H1 (cell line): ENCODE results near the gene IL2. TPM values are rescaled to one million over a fixed set of nuclear protein-coding genes. Genes with fewer than 3 reads are reported as not detected.

ENCODE experiments used
- ATF2 ChIP-seq: IDR thresholded peaks from 2 replicates; pipeline ENCODE4 v1.6.1; 2012; ENCODE audit warnings: low read length, inconsistent platforms
- CHD7 ChIP-seq: fragments of 300-600 bp; sonication (generic); IDR thresholded peaks from 2 replicates; pipeline ENCODE4 v1.7.1; 2012; ENCODE audit warnings: low read length, moderate library complexity, mild to moderate bottlenecking, inconsistent platforms; ENCODE audit not compliant: insufficient replicate concordance
- CREB1 ChIP-seq: IDR thresholded peaks from 2 replicates; pipeline ENCODE4 v1.6.1; 2012; ENCODE audit warnings: inconsistent platforms
- EZH2 ChIP-seq: fragments of 200-600 bp; sonication (generic); IDR thresholded peaks from 2 replicates; pipeline ENCODE4 v1.7.1; 2012; ENCODE audit warnings: low read depth, mild to moderate bottlenecking, moderate library complexity, low read length, inconsistent platforms; ENCODE audit not compliant: severe bottlenecking
- GTF2F1 ChIP-seq: IDR thresholded peaks from 2 replicates; pipeline ENCODE4 v1.6.1; 2012; ENCODE audit warnings: low read depth, low read length, improper control_type of control experiment, borderline replicate concordance
- PHF8 ChIP-seq: fragments of 200-600 bp; sonication (generic); conservative IDR thresholded peaks from 2 replicates; pipeline ENCODE4 v1.7.1; 2012; ENCODE audit warnings: low read depth, mild to moderate bottlenecking, inconsistent platforms, low read length, moderate library complexity
- RFX5 ChIP-seq: IDR thresholded peaks from 2 replicates; pipeline ENCODE4 v1.6.1; 2011; ENCODE audit warnings: low read depth, low read length, improper control_type of control experiment, borderline replicate concordance
- RNF2 ChIP-seq: fragments of 200-900, 300-1000 bp; sonication (generic); IDR thresholded peaks from 2 replicates; pipeline ENCODE4 v1.7.1; 2016; ENCODE audit warnings: borderline replicate concordance, low read depth, mild to moderate bottlenecking, antibody characterized with exemption, low read length; ENCODE audit not compliant: poor library complexity, severe bottlenecking; ENCODE audit errors: missing control alignments
- TBP ChIP-seq: IDR thresholded peaks from 2 replicates; pipeline ENCODE4 v1.6.1; 2011; ENCODE audit warnings: low read depth, low read length, improper control_type of control experiment
- YY1 ChIP-seq: IDR thresholded peaks from 2 replicates; pipeline ENCODE4 v1.6.1; 2011; ENCODE audit warnings: low read depth, mild to moderate bottlenecking, low read length
- polyA plus RNA-seq, 7 experiments: library from polyadenylated mRNA; depleted of rRNA in 3 of 7; stranded (reverse) in 5 of 7; unstranded in 2 of 7; fragments of >200 nt in 5 of 7; fragments of 200-250 nt in 2 of 7; gene quantifications; 1 replicate in 5 of 7; 2 replicates in 1 of 7; 4 replicates in 1 of 7; pipeline versions ENCODE4 v1.2.1 to v1.2.3, GENCODE V29; 2011 to 2013; ENCODE audit warnings: missing spikeins in 2 of 7, mixed read lengths in 2 of 7
- total RNA-seq: library from RNA; stranded (reverse); fragmentation: NEBNext Ultra II Directional; extraction: Animal tissue kit (Norgen Biotek cat#: 25700); gene quantifications from 2 replicates; pipeline ENCODE4 v1.2.1, GENCODE V29; 2021

The IL2 gene
- total and polyA plus RNA-seq, 2 of the 8 experiments (the other 6 are each of a cell fraction or from before 2014, with no cell fraction given) = not detected

GRCh38 chr4:122434285-122434684 is 22.2 kb downstream of the IL2 start (continued):
- no peak for TF ChIP-seq CHD7
- TF ChIP-seq EZH2 = no peak
- TF ChIP-seq PHF8 = no peak
- TF ChIP-seq TBP = no peak
- TF ChIP-seq CREB1 = no peak
- no peak for TF ChIP-seq YY1
- TF ChIP-seq RFX5 = no peak
- no peak for TF ChIP-seq RNF2
- TF ChIP-seq GTF2F1 = no peak
- TF ChIP-seq ATF2 = no peak
